ENCODE data around the gene VPS13D. TPM values are rescaled to one million over a fixed set of nuclear protein-coding genes. Genes with fewer than 3 reads are reported as not detected.
"Not testable (repeated sequence)": the region's sequence is repeated elsewhere in the genome, so short reads cannot be mapped to it uniquely, and the experiment has no call there.

The VPS13D gene
- total RNA-seq, 1 donor from 2014 or later, result 81.7 TPM

GRCh38 chr1:12316331-12316730 lies 86.5 kb downstream of the VPS13D start:
- peaks cover 8% of the 10 kb centered on the region for H3K4me1 ChIP-seq
- H3K4me3 ChIP-seq, result no peak overlapping the region
- DNase-seq (no peak), ATAC-seq (no peak)
- TF ChIP-seq, protein P1, sequence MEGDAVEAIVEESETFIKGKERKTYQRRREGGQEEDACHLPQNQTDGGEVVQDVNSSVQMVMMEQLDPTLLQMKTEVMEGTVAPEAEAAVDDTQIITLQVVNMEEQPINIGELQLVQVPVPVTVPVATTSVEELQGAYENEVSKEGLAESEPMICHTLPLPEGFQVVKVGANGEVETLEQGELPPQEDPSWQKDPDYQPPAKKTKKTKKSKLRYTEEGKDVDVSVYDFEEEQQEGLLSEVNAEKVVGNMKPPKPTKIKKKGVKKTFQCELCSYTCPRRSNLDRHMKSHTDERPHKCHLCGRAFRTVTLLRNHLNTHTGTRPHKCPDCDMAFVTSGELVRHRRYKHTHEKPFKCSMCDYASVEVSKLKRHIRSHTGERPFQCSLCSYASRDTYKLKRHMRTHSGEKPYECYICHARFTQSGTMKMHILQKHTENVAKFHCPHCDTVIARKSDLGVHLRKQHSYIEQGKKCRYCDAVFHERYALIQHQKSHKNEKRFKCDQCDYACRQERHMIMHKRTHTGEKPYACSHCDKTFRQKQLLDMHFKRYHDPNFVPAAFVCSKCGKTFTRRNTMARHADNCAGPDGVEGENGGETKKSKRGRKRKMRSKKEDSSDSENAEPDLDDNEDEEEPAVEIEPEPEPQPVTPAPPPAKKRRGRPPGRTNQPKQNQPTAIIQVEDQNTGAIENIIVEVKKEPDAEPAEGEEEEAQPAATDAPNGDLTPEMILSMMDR (IDR thresholded peaks at IDR 0.05), result no peak
- no peaks in the 10 kb centered on the region for H3K9me3 ChIP-seq
- H3K27ac ChIP-seq, result peak overlapping the region; percentile 16
- H3K27me3 ChIP-seq (ENCODE audit: low read depth), result no peaks in the 10 kb centered on the region
- intact Hi-C loops (cut with DNase I), result no loop called here
- peaks cover 98% of the 10 kb centered on the region for H3K36me3 ChIP-seq

DNA sequence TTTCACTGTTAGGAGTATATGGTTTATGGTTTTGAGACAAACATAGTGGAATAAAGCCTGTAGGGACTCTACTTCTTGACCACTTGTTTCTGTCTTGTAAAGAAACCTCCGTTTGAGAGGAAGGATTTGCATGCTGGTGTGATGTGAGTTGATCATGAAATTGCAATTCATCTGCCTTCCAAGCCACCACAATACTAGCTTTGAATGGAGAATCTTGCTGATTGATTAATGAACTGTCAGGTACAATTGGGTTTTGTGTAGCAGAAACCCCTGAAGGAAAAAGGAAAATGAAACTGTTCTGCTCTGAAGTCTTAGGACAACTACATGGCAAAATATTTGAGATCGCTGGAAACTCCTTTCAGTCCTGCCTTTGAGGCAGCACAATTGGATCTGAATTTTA lies 90.7 kb downstream of the VPS13D start:
- TF ChIP-seq, protein P1 (IDR thresholded peaks at IDR 0.05), result no peak
- intact Hi-C loops (cut with DNase I), result no loop called here
- Histone ChIP-seq H3K27ac (peak overlapping the region; percentile 26), H3K9me3 (no peaks in the 10 kb centered on the region), H3K27me3 (ENCODE audit: low read depth) (no peaks in the 10 kb centered on the region), H3K4me1 (peaks cover 6% of the 10 kb centered on the region), H3K4me3 (no peak overlapping the region), H3K36me3 (peaks cover 98% of the 10 kb centered on the region)
- DNase-seq, result no peak
- ATAC-seq, result no peak

- TF ChIP-seq, protein P1 (IDR thresholded peaks at IDR 0.05), result no peak
- intact Hi-C loops (cut with DNase I), result no loop called here
- Histone ChIP-seq H3K4me1 (no peaks in the 10 kb centered on the region), H3K4me3 (no peak overlapping the region), H3K27me3 (ENCODE audit: low read depth) (no peaks in the 10 kb centered on the region), H3K9me3 (no peaks in the 10 kb centered on the region), H3K36me3 (peaks cover 81% of the 10 kb centered on the region), H3K27ac (no peak overlapping the region)
- DNase-seq (no peak), ATAC-seq (no peak)
Observed at GRCh38 chr1:12324423-12324822, 94.6 kb downstream of the VPS13D start.

GRCh38 chr1:12324973-12325372 lies 95.1 kb downstream of the VPS13D start:
- H3K9me3 ChIP-seq; H3K4me3 ChIP-seq; H3K27ac ChIP-seq; ATAC-seq; H3K27me3 ChIP-seq (ENCODE audit: low read depth); DNase-seq; H3K4me1 ChIP-seq; intact Hi-C loops (cut with DNase I): not testable (repeated sequence)
- H3K36me3 ChIP-seq, result peaks cover 79% of the 10 kb centered on the region

GRCh38 chr1:12326986-12327385 lies 97.2 kb downstream of the VPS13D start:
- Histone ChIP-seq H3K4me1 (no peaks in the 10 kb centered on the region), H3K27ac (no peak overlapping the region), H3K36me3 (peaks cover 79% of the 10 kb centered on the region), H3K27me3 (ENCODE audit: low read depth) (no peaks in the 10 kb centered on the region), H3K4me3 (no peak overlapping the region), H3K9me3 (no peaks in the 10 kb centered on the region)
- DNase-seq (no peak), ATAC-seq (no peak)
- TF ChIP-seq, protein P1 (IDR thresholded peaks at IDR 0.05), result no peak
- intact Hi-C loops (cut with DNase I), result no loop called here

GRCh38 chr1:12327566-12327965 lies 97.7 kb downstream of the VPS13D start:
- TF ChIP-seq, protein P1 (IDR thresholded peaks at IDR 0.05), result no peak

More at GRCh38 chr1:12327566-12327965, 97.7 kb downstream of the VPS13D start:
- H3K4me1 ChIP-seq, result no peaks in the 10 kb centered on the region
- no peak overlapping the region for H3K27ac ChIP-seq
- ATAC-seq, result no peak
- H3K4me3 ChIP-seq, result no peak overlapping the region
- no peak for DNase-seq
- H3K27me3 ChIP-seq (ENCODE audit: low read depth), result no peaks in the 10 kb centered on the region
- H3K9me3 ChIP-seq, result no peaks in the 10 kb centered on the region
- H3K36me3 ChIP-seq, result peaks cover 79% of the 10 kb centered on the region
- intact Hi-C loops (cut with DNase I), result no loop called here

Measured in lower lobe of right lung (tissue), 2 donors.